Lower leg skin (tissue), 3 donors: ENCODE results near the gene GNAI2.
"Not testable (repeated sequence)": the region's sequence is repeated elsewhere in the genome, so short reads cannot be mapped to it uniquely, and the experiment has no call there.

ENCODE experiments used
- CTCF ChIP-seq, 3 donors: fragments of 450-650 bp; IDR thresholded peaks; one replicate each; pipeline ENCODE4 v1.5.1; 2016; ENCODE audit warnings: antibody characterized with exemption in 3 of 3, mild to moderate bottlenecking in 3 of 3, moderate library complexity in 2 of 3
- POLR2A ChIP-seq, 2 donors: fragments of 450-650 bp; IDR thresholded peaks; one replicate each; pipeline ENCODE4 v1.6.1; 2016 to 2017; ENCODE audit warnings: antibody characterized with exemption in 2 of 2, mild to moderate bottlenecking in 1 of 2, moderate library complexity in 1 of 2

GRCh38 chr3:50211368-50211717 lies 24.7 kb upstream of the GNAI2 start:
- TF ChIP-seq CTCF, POLR2A (IDR thresholded peaks at IDR 0.05): not testable (repeated sequence)
